ENCODE measurements around the gene ZSCAN21. TPM values are rescaled to one million over a fixed set of nuclear protein-coding genes. Genes with fewer than 3 reads are reported as not detected.

The ZSCAN21 gene
- total RNA-seq, 2 experiments from 2014 or later, result 6.3 to 6.9 TPM

DNA sequence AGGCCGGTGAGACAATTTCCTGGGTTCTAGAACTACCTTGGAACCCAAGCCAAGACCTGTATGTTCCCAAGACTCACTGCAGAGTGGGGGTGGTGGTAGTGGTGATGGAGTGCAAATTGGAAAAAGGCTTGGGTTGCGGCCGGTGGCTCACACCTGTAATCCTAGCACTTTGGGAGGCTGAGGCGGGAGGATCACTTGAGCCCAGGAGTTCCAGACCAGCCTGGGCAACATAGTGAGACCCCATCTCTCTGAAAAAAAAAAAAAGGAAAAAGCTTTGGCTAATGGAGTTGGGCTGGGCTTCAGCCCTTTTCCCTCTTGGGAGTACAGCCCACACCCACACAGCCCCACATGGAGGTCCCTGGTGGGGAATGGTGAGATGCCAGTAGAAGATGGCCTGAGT lies 56.0 kb downstream of the ZSCAN21 start:
- ChIA-PET CTCF (interaction anchor here (1.2 to 1.5 kb wide), 2 partner anchors 25 to 115 kb away, joined by 3 to 4 read pairs; no protein-coding TSS in a partner anchor), POLR2A (interaction anchor here (1.4 to 8.5 kb wide), 3 partner anchors 7 to 15 kb away, joined by 3 to 187 read pairs (median 59); partner anchors contain the start of gene COPS6)
- peaks cover 8% of the 10 kb centered on the region for H3K4me1 Mint-ChIP-seq (ENCODE audit: low read depth)
- TF ChIP-seq, protein P1, sequence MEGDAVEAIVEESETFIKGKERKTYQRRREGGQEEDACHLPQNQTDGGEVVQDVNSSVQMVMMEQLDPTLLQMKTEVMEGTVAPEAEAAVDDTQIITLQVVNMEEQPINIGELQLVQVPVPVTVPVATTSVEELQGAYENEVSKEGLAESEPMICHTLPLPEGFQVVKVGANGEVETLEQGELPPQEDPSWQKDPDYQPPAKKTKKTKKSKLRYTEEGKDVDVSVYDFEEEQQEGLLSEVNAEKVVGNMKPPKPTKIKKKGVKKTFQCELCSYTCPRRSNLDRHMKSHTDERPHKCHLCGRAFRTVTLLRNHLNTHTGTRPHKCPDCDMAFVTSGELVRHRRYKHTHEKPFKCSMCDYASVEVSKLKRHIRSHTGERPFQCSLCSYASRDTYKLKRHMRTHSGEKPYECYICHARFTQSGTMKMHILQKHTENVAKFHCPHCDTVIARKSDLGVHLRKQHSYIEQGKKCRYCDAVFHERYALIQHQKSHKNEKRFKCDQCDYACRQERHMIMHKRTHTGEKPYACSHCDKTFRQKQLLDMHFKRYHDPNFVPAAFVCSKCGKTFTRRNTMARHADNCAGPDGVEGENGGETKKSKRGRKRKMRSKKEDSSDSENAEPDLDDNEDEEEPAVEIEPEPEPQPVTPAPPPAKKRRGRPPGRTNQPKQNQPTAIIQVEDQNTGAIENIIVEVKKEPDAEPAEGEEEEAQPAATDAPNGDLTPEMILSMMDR (IDR thresholded peaks at IDR 0.05), result no peak
- no peak for ATAC-seq
- intact Hi-C loops (cut with micrococcal nuclease), result no loop called here
- no peak overlapping the region for H3K27ac Mint-ChIP-seq
- DNase-seq, result no peak
- H3K27me3 Mint-ChIP-seq, result no peaks in the 10 kb centered on the region
- no peak overlapping the region for H3K4me3 Mint-ChIP-seq
- H3K36me3 Mint-ChIP-seq (ENCODE audit: low read depth), result peaks cover 16% of the 10 kb centered on the region
- no peaks in the 10 kb centered on the region for H3K9me3 Mint-ChIP-seq

DNA sequence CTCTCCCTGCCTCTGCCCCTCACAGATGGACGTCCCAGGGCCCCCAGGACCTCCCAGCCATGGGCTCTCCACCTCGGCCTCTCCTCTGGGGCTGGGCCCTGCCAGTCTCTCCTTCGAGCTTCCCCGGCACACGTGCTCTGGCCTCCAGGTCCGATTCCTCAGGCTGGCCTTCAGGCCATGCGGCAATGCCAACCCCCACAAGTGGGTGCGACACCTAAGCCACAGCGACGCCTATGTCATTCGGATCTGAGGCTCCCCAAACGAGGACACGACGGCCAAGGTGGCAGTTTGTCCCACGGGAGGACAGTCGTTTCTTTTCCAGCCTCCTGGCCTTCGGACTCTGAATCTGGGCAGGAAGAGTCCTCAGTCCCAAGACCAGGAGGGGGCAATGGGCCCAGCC lies 57.1 kb downstream of the ZSCAN21 start:
- Mint-ChIP-seq H3K9me3 (no peaks in the 10 kb centered on the region), H3K4me3 (no peak overlapping the region), H3K27me3 (no peaks in the 10 kb centered on the region), H3K4me1 (ENCODE audit: low read depth) (peaks cover 8% of the 10 kb centered on the region), H3K27ac (no peak overlapping the region), H3K36me3 (ENCODE audit: low read depth) (peaks cover 20% of the 10 kb centered on the region)
- DNase-seq (no peak), ATAC-seq (no peak)
- intact Hi-C loops (cut with micrococcal nuclease), result no loop called here
- ChIA-PET CTCF (no interaction called here), POLR2A (interaction anchor here (1.4 to 8.5 kb wide), 2 partner anchors 14 to 16 kb away, joined by 3 to 187 read pairs; partner anchors contain the start of gene COPS6)
- TF ChIP-seq, protein P1 (IDR thresholded peaks at IDR 0.05), result no peak

DNA sequence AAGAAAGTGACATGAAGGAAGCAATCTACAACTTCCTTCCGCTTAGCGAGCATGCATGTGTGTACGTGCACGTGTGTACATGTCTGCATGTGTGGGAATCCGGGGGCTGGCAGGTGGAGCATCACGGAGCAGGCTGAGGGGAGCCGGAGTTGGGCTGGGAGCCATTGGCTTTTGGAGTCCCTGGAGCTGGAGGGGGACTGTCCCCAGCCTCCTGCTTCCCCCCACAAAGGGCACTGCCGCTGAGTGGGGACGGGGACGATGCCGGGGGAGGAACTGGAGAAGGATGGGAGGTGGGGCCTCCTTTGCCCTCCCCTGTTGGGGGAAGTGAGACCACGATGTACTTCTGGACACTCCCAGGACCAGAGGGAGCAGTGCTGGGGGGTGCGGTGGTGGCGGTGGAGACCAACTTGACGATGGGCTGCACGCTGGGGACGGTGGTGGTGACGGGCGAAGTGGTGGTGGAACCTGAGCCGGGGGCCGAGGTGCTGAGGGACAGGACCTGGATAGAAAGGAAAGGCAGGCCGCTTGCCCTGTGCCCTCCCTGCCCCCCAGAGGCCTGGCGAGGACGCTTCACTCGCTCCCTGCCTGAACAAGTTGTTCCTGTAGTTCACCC lies 57.7 kb downstream of the ZSCAN21 start:
- no peak for DNase-seq
- no peak for ATAC-seq
- intact Hi-C loops (cut with micrococcal nuclease), result no loop called here
- H3K4me1 Mint-ChIP-seq (ENCODE audit: low read depth), result peaks cover 8% of the 10 kb centered on the region
- no peak overlapping the region for H3K4me3 Mint-ChIP-seq
- ChIA-PET CTCF (no interaction called here), POLR2A (interaction anchor here (1.3 to 8.5 kb wide), 3 partner anchors 12 to 16 kb away, joined by 3 to 187 read pairs (median 3); partner anchors contain the start of gene COPS6)
- peaks cover 21% of the 10 kb centered on the region for H3K36me3 Mint-ChIP-seq (ENCODE audit: low read depth)
- TF ChIP-seq, protein P1 (IDR thresholded peaks at IDR 0.05), result no peak
- no peak overlapping the region for H3K27ac Mint-ChIP-seq
- no peaks in the 10 kb centered on the region for H3K9me3 Mint-ChIP-seq
- no peaks in the 10 kb centered on the region for H3K27me3 Mint-ChIP-seq

DNA sequence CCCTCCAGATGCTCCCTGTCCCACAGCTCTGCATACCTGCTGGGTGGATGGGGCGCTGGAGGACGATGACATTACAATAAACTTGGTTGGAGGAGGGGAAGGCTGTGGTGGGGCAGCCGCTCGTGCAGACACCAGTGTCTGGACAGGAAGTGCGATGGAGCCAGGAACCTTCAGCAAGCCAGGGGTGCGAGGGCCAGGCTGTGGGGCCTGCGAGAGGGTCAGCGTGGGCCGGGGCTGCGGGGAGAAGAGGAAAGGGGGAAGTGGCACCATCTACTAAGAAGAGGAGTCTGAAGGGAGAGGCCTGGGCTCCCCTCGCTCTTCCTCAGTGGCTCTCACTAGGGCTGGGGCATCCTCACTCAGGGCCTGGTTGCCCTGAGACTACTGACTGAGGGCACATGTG lies 58.3 kb downstream of the ZSCAN21 start:
- no peak for ATAC-seq
- H3K27ac Mint-ChIP-seq, result no peak overlapping the region
- TF ChIP-seq, protein P1 (IDR thresholded peaks at IDR 0.05), result no peak
- ChIA-PET CTCF (no interaction called here), POLR2A (interaction anchor here (1.3 kb wide), 1 partner anchor 12 kb away, joined by 3 read pairs; no protein-coding TSS in a partner anchor)
- DNase-seq, result no peak
- peaks cover 21% of the 10 kb centered on the region for H3K36me3 Mint-ChIP-seq (ENCODE audit: low read depth)
- intact Hi-C loops (cut with micrococcal nuclease), result no loop called here
- no peak overlapping the region for H3K4me3 Mint-ChIP-seq
- no peaks in the 10 kb centered on the region for H3K27me3 Mint-ChIP-seq
- no peaks in the 10 kb centered on the region for H3K9me3 Mint-ChIP-seq
- H3K4me1 Mint-ChIP-seq (ENCODE audit: low read depth), result peaks cover 2% of the 10 kb centered on the region

DNA sequence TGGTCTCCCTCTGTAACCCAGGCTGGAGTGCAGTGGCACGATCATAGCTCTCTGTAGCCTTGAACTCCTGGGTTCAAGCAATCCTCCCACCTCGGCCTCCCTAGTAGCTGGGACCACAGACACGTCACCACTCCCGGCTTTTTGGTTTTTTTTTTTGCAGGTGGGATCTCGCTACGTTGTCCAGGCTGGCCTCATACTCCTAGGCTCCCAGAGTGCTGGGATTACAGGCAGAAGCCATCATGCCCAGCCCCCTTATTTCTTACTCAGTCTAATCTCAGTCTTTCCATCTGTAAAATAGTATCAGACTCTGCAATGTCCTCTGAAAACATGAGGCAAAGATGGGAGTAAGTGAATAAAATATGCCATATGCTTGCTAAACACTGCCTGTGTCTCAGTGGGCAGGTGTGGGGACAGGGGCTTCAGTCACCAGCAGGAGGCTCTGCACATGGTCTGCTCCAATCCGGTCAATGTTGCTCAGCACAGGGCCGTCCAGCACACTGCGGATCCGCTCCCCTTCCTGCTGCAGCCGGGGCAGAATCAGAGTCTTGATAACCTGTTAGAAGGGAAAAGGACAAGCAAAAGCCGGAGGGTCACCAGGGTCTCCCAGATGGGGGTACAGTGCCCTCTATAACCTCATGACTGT lies 60.1 kb downstream of the ZSCAN21 start:
- no peak overlapping the region for H3K4me3 Mint-ChIP-seq
- TF ChIP-seq, protein P1 (IDR thresholded peaks at IDR 0.05), result no peak
- DNase-seq, result no peak
- no peak for ATAC-seq
- H3K4me1 Mint-ChIP-seq (ENCODE audit: low read depth), result no peaks in the 10 kb centered on the region
- ChIA-PET CTCF (no interaction called here), POLR2A (interaction anchor here (1.0 to 1.1 kb wide), 2 partner anchors 19 to 27 kb away, joined by 3 read pairs; no protein-coding TSS in a partner anchor)
- intact Hi-C loops (cut with micrococcal nuclease), result no loop called here
- peaks cover 19% of the 10 kb centered on the region for H3K36me3 Mint-ChIP-seq (ENCODE audit: low read depth)
- no peaks in the 10 kb centered on the region for H3K27me3 Mint-ChIP-seq
- H3K27ac Mint-ChIP-seq, result no peak overlapping the region
- no peaks in the 10 kb centered on the region for H3K9me3 Mint-ChIP-seq
